GM12874 (cell line): Measurements from ENCODE around the gene NT5DC1.

Experiments
- CTCF ChIP-seq: IDR thresholded peaks from 2 replicates; pipeline ENCODE4 v1.5.1; 2011; ENCODE audit warnings: low read depth, mild to moderate bottlenecking, control low read depth, low read length, moderate library complexity; ENCODE audit not compliant: insufficient read depth

Gene NT5DC1

GRCh38 chr6:116094041-116094440 lies 6.6 kb upstream of the NT5DC1 start:
- no peak for TF ChIP-seq CTCF

- TF ChIP-seq CTCF, result no peak
Observed at GRCh38 chr6:116096979-116097816, 3.5 kb upstream of the NT5DC1 start.

GRCh38 chr6:116099036-116099435 lies 1.6 kb upstream of the NT5DC1 start:
- TF ChIP-seq CTCF, result no peak

- TF ChIP-seq CTCF, result no peak
Observed at GRCh38 chr6:116101302-116101718, 657 bp downstream of the NT5DC1 start.

- TF ChIP-seq CTCF, result no peak
Observed at GRCh38 chr6:116101790-116102189, 1.1 kb downstream of the NT5DC1 start.

GRCh38 chr6:116102873-116103272 lies 2.2 kb downstream of the NT5DC1 start:
- TF ChIP-seq CTCF, result no peak

- no peak for TF ChIP-seq CTCF
Observed at GRCh38 chr6:116104636-116105035, 4.0 kb downstream of the NT5DC1 start.
